ENCODE data around the gene KYAT1. TPM values are rescaled to one million over a fixed set of nuclear protein-coding genes. Genes with fewer than 3 reads are reported as not detected.

The KYAT1 gene
- total and polyA plus RNA-seq, 2 of the 13 experiments (the other 11 are each of a cell fraction or from before 2014, with no cell fraction given) = 9.2 to 46.5 TPM

DNA sequence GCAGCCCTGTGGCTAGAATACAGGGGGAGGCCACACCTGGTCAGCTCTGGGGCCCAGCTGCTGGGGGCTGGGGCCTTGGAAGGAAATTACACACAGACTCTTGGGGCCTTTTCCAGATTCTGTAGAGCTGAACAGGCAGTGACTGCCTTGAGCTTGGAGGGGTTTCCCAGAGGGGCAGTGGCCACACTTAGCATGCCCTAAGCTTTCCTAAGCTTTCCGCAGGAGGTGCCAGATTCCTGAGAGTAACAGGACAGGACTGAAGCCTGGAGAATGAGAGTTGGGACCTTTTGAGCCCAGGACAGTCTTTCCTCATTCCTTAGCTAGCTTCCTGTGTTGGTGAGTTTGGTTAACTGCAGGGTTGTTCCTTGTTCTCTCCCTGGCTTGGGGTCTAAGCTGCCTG is 93.3 kb downstream of the KYAT1 start:
- ChIA-PET CTCF (ENCODE audit: low intra/inter-chr PET ratio, low total read pairs) (no interaction called here), POLR2A (interaction anchor here (0.7 to 1.6 kb wide), 3 partner anchors 16 to 30 kb away, joined by 3 to 6 read pairs (median 4); partner anchors contain the start of genes ENDOG and ZER1)
- no TSS peak for BruUV-seq (replicated peaks)
- H3K4me2 ChIP-seq (ENCODE audit: low read depth, low read length) = peak overlapping the region; percentile 97
- WGBS (ENCODE audit: low lambda C conversion rate) = no CpG with 5 or more reads among the region's 1 CpG
- peak overlapping the region; percentile 78 to 94 (median 78); a peak in 3 of 6 replicates for H3K4me3 ChIP-seq (replicated peaks in 1 of 3; ENCODE audit: insufficient read depth in 1 of 3, low read depth in 2 of 3, low read length in 3 of 3)
- H3K9me3 ChIP-seq (ENCODE audit: low read length) = no peaks in the 10 kb centered on the region
- in situ Hi-C loops (cut with HindIII; ENCODE audit: extremely low pct_ligation_motif_present, low pct_unique_long_range_greater_than_20kb) (no loop called here), intact Hi-C loops (cut with micrococcal nuclease; ENCODE audit: unreplicated experiment) (no loop called here)
- peak overlapping the region; percentile 52 for H3K27ac ChIP-seq (ENCODE audit: extremely low read length, insufficient read depth, low read length)
- H4K20me1 ChIP-seq (ENCODE audit: insufficient read depth, low read length) = no peaks in the 10 kb centered on the region
- no peaks in the 10 kb centered on the region for H3K79me2 ChIP-seq (ENCODE audit: insufficient read depth, low read length)
- DNase-seq (ENCODE audit: low spot score) (no peak), ATAC-seq (no peak), FAIRE-seq (no peak)
- H3K36me3 ChIP-seq (replicated peaks in 1 of 2; ENCODE audit: control insufficient read depth in 1 of 2, insufficient read depth in 2 of 2, low read length in 2 of 2) = peaks cover 13 to 23% of the 10 kb centered on the region in 2 experiments
- no peak overlapping the region for H2AFZ ChIP-seq (ENCODE audit: low read length)
- H3K27me3 ChIP-seq (ENCODE audit: control insufficient read depth in 1 of 2, insufficient read depth in 2 of 2, low read length in 2 of 2) = no peaks in the 10 kb centered on the region; a peak in 1 of 5 replicates
- H3K9ac ChIP-seq (ENCODE audit: insufficient read depth, low read depth, low read length) = peak overlapping the region; percentile 82
- H3K4me1 ChIP-seq (ENCODE audit: insufficient read depth, low read length) = peaks cover 29% of the 10 kb centered on the region
- TF ChIP-seq, protein P1, sequence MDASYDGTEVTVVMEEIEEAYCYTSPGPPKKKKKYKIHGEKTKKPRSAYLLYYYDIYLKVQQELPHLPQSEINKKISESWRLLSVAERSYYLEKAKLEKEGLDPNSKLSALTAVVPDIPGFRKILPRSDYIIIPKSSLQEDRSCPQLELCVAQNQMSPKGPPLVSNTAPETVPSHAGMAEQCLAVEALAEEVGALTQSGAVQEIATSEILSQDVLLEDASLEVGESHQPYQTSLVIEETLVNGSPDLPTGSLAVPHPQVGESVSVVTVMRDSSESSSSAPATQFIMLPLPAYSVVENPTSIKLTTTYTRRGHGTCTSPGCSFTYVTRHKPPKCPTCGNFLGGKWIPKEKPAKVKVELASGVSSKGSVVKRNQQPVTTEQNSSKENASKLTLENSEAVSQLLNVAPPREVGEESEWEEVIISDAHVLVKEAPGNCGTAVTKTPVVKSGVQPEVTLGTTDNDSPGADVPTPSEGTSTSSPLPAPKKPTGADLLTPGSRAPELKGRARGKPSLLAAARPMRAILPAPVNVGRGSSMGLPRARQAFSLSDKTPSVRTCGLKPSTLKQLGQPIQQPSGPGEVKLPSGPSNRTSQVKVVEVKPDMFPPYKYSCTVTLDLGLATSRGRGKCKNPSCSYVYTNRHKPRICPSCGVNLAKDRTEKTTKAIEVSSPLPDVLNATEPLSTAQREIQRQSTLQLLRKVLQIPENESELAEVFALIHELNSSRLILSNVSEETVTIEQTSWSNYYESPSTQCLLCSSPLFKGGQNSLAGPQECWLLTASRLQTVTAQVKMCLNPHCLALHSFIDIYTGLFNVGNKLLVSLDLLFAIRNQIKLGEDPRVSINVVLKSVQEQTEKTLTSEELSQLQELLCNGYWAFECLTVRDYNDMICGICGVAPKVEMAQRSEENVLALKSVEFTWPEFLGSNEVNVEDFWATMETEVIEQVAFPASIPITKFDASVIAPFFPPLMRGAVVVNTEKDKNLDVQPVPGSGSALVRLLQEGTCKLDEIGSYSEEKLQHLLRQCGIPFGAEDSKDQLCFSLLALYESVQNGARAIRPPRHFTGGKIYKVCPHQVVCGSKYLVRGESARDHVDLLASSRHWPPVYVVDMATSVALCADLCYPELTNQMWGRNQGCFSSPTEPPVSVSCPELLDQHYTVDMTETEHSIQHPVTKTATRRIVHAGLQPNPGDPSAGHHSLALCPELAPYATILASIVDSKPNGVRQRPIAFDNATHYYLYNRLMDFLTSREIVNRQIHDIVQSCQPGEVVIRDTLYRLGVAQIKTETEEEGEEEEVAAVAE (CRISPR knock-in tag; IDR thresholded peaks at IDR 0.05; ENCODE audit: borderline replicate concordance) = no peak
- TF ChIP-seq HNRNPUL1 (IDR thresholded peaks at IDR 0.05; ENCODE audit: low read depth, low read length) (no peak), ZNF260 (CRISPR knock-in tag; IDR thresholded peaks at IDR 0.05; ENCODE audit: borderline replicate concordance, low read depth) (no peak), HCFC1 (IDR thresholded peaks at IDR 0.05; ENCODE audit: low read depth, low read length) (no peak), EED (CRISPR knock-in tag; IDR thresholded peaks at IDR 0.05) (no peak), U2AF2 (IDR thresholded peaks at IDR 0.05; ENCODE audit: low read depth, low read length) (no peak), BORCS8-MEF2B (CRISPR knock-in tag; IDR thresholded peaks at IDR 0.05) (no peak), RBM39 (IDR thresholded peaks at IDR 0.05; ENCODE audit: low read depth, low read length, poor library complexity, severe bottlenecking) (no peak), ZFY (CRISPR knock-in tag; IDR thresholded peaks at IDR 0.05) (no peak), ZNF749 (CRISPR knock-in tag; IDR thresholded peaks at IDR 0.05; ENCODE audit: borderline replicate concordance) (no peak), GATA4 (IDR thresholded peaks at IDR 0.05; ENCODE audit: borderline replicate concordance, low read depth) (no peak), ZNF567 (CRISPR knock-in tag; IDR thresholded peaks at IDR 0.05; ENCODE audit: borderline replicate concordance) (no peak), HNRNPH1 (optimal IDR thresholded peaks at IDR 0.05; ENCODE audit: low read depth, low read length) (no peak), HOXA3 (CRISPR knock-in tag; IDR thresholded peaks at IDR 0.05) (no peak)
- TF ChIP-seq, protein P2, sequence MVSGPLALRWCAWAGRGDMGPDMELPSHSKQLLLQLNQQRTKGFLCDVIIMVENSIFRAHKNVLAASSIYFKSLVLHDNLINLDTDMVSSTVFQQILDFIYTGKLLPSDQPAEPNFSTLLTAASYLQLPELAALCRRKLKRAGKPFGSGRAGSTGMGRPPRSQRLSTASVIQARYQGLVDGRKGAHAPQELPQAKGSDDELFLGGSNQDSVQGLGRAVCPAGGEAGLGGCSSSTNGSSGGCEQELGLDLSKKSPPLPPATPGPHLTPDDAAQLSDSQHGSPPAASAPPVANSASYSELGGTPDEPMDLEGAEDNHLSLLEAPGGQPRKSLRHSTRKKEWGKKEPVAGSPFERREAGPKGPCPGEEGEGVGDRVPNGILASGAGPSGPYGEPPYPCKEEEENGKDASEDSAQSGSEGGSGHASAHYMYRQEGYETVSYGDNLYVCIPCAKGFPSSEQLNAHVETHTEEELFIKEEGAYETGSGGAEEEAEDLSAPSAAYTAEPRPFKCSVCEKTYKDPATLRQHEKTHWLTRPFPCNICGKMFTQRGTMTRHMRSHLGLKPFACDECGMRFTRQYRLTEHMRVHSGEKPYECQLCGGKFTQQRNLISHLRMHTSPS (CRISPR knock-in tag; IDR thresholded peaks at IDR 0.05; ENCODE audit: low read depth) = no peak
- TF ChIP-seq, protein P3, sequence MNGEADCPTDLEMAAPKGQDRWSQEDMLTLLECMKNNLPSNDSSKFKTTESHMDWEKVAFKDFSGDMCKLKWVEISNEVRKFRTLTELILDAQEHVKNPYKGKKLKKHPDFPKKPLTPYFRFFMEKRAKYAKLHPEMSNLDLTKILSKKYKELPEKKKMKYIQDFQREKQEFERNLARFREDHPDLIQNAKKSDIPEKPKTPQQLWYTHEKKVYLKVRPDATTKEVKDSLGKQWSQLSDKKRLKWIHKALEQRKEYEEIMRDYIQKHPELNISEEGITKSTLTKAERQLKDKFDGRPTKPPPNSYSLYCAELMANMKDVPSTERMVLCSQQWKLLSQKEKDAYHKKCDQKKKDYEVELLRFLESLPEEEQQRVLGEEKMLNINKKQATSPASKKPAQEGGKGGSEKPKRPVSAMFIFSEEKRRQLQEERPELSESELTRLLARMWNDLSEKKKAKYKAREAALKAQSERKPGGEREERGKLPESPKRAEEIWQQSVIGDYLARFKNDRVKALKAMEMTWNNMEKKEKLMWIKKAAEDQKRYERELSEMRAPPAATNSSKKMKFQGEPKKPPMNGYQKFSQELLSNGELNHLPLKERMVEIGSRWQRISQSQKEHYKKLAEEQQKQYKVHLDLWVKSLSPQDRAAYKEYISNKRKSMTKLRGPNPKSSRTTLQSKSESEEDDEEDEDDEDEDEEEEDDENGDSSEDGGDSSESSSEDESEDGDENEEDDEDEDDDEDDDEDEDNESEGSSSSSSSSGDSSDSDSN (CRISPR knock-in tag; IDR thresholded peaks at IDR 0.05) = no peak
